GM06990 (cell line): ENCODE measurements around the gene SYNGR1.

Experiments used
- DNase-seq: peaks from one replicate; pipeline ENCODE4 v3.0.0-alpha.2; 2011; ENCODE audit not compliant: insufficient read length; ENCODE audit errors: extremely low read depth
- H3K27me3 ChIP-seq: replicated peaks from 2 replicates; pipeline ENCODE4 v1.6.0; 2011; ENCODE audit warnings: low read length; ENCODE audit not compliant: control insufficient read depth, insufficient read depth
- H3K36me3 ChIP-seq: 2 replicates; pipeline ENCODE4 v1.5.1; 2011; ENCODE audit warnings: low read length; ENCODE audit not compliant: control insufficient read depth, insufficient read depth
- H3K4me3 ChIP-seq: replicated peaks from 2 replicates; pipeline ENCODE4 v1.5.1; 2011; ENCODE audit warnings: low read depth, mild to moderate bottlenecking, control low read depth, low read length
- TF ChIP-seq, protein P1 (sequence below): IDR thresholded peaks from 2 replicates; pipeline ENCODE4 v1.5.1; 2011; ENCODE audit warnings: low read length, control low read depth, mild to moderate bottlenecking, inconsistent platforms; ENCODE audit not compliant: insufficient read depth, poor library complexity, severe bottlenecking

The SYNGR1 gene

DNA sequence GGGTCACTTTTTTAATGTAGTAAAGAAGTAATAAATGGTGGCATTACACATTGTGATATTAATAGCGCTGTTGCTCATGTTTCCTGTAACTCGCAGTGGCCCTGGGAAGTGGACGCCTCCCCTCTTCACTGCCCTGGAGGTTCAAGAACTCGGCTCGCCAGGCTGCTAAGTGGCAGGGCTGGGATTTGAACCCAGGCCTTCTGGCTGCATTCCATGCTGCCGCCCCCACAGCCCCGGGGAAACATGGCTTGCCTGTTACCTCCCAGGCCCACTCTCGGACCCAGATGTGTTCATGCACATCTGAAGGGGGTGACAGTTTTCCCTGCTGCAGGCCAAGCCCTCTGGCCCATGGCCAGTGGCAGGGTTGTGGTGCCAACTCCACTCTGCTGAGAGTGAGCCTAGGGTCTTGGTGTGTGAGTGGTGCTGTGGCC lies 82.0 kb downstream of the SYNGR1 start:
- DNase-seq: no peak
- TF ChIP-seq, protein P1, sequence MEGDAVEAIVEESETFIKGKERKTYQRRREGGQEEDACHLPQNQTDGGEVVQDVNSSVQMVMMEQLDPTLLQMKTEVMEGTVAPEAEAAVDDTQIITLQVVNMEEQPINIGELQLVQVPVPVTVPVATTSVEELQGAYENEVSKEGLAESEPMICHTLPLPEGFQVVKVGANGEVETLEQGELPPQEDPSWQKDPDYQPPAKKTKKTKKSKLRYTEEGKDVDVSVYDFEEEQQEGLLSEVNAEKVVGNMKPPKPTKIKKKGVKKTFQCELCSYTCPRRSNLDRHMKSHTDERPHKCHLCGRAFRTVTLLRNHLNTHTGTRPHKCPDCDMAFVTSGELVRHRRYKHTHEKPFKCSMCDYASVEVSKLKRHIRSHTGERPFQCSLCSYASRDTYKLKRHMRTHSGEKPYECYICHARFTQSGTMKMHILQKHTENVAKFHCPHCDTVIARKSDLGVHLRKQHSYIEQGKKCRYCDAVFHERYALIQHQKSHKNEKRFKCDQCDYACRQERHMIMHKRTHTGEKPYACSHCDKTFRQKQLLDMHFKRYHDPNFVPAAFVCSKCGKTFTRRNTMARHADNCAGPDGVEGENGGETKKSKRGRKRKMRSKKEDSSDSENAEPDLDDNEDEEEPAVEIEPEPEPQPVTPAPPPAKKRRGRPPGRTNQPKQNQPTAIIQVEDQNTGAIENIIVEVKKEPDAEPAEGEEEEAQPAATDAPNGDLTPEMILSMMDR: no peak
- Histone ChIP-seq H3K27me3 (no peaks in the 10 kb centered on the region), H3K4me3 (no peak overlapping the region), H3K36me3 (peaks cover 31% of the 10 kb centered on the region)

DNA sequence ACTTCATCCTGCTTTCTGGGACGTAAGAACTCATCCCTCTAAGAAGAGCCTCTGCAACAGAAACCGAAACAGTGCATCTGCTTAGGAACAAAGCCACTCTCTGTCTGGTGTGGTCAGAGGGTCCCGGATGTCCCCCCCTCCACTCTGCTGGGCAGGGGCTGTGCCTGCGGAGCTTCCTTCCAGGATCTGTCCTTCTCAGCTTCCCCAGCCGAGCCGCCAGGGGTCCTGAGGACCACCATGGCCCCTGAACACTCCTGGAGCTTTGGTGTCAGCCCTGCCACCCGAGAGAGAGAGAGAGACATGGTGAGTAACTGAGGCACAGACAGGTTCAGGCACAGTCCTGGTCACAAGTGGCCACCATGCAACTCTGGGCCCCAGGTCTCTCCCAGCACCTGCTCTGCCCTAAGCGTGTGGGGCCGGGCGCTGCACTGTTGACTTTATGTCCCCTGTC lies 82.6 kb downstream of the SYNGR1 start:
- H3K36me3 ChIP-seq: peaks cover 27% of the 10 kb centered on the region
- no peak overlapping the region for H3K4me3 ChIP-seq
- no peaks in the 10 kb centered on the region for H3K27me3 ChIP-seq
- TF ChIP-seq, protein P1: no peak
- no peak for DNase-seq

DNA sequence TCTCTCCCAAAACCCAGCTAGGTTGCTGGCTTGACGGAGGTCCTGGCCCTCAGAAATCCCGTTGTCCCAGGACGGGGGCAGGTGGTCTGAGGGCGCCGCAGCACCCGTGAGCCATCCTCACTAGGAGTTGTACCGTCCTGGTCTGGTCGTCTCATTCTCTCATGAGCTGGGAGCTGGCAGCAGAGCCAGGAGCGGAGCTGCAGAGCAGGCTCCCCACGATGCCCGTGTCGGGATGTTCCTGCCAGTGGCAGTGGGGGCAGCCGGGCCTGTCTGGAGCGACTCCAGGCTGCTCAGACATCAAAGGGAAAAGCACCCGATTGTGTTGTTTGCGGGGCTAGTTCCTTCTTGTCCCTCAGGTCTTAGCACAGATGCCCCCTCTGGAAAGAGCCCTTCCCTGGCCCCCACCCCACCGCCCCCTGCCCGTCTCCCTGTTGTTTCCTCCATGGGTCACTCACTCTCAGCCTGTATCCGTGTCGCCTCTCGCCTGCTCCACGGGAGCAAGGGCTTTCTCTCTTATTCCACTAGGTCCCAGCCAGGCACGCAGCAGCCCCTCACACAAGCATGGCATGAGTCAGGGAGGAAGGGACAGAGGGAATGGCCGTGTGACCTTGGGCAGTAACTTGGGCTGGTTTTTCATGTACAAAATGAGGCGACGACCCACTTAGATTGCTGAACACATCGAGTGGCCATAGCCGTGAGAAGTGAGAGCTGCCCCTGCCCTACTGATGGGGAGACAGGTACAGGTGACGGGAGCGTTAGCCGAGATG lies 83.9 kb downstream of the SYNGR1 start:
- H3K27me3 ChIP-seq: no peaks in the 10 kb centered on the region
- no peak for DNase-seq
- TF ChIP-seq, protein P1: no peak
- H3K4me3 ChIP-seq: no peak overlapping the region
- H3K36me3 ChIP-seq: peaks cover 23% of the 10 kb centered on the region

DNA sequence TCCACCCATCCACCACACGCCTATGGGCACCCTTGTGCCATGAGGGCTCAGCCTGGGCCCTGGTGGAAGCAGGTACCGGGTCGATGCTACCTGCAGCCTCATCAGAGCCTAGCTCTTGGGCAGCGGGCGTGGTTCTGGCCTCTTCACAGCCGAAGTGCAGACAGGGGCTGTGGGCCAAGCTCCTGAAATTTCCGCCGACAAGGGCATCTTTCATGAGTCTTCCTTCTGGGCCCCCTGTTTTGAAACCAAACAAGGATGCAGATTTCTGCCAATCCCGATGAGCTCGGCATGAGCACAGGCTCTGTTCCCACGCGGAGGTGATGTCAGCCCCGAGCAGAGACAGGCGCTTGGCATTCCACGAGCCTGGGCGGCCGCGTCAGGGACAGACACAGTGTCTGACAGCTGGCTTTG lies 84.5 kb downstream of the SYNGR1 start:
- TF ChIP-seq, protein P1: no peak
- Histone ChIP-seq H3K4me3 (no peak overlapping the region), H3K36me3 (peaks cover 18% of the 10 kb centered on the region), H3K27me3 (no peaks in the 10 kb centered on the region)
- no peak for DNase-seq

DNA sequence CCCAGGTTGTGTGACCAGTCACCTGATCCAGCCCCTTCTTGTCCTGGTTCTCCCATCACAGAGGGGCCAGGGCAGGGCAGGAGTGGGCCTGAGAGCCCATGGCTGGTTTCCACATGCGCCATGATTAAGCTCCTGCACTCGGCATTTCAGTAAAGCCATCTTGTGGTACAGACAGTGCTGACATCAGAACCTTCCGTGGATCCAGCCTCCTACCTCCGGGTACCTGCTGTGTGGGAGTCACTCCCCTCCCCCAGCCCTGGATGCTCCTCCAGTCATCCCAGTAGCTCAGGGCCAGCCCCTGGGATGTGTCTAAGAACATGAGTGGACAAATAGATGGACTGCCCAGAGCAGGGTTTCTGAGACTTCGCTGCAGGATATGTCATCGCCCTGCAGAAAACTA lies 84.9 kb downstream of the SYNGR1 start:
- no peak for DNase-seq
- TF ChIP-seq, protein P1: no peak
- Histone ChIP-seq H3K4me3 (no peak overlapping the region), H3K27me3 (no peaks in the 10 kb centered on the region), H3K36me3 (peaks cover 17% of the 10 kb centered on the region)
